ENCODE data around the gene PAX9.
"Not testable (repeated sequence)": the region's sequence is repeated elsewhere in the genome, so short reads cannot be mapped to it uniquely, and the experiment has no call there.

The PAX9 gene

DNA sequence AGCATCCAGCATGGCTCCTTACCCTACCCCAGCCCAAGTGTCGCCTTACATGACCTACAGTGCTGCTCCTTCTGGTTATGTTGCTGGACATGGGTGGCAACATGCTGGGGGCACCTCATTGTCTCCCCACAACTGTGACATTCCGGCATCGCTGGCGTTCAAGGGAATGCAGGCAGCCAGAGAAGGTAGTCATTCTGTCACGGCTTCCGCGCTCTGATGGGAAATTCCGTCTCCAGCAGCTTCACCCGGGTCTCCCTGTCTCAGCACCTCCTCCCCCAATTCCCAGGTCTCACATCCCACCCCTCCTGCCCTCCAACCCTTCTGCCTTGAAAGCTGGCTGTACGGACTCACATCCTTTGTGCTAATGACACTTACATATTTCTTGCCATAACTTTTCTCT is 14.6 kb downstream of the PAX9 start:
- no peak for DNase-seq

GRCh38 chr14:36682338-36682737 is 20.7 kb downstream of the PAX9 start:
- no peak for DNase-seq

GRCh38 chr14:36683083-36683724 is 21.5 kb downstream of the PAX9 start:
- DNase-seq: no peak

DNA sequence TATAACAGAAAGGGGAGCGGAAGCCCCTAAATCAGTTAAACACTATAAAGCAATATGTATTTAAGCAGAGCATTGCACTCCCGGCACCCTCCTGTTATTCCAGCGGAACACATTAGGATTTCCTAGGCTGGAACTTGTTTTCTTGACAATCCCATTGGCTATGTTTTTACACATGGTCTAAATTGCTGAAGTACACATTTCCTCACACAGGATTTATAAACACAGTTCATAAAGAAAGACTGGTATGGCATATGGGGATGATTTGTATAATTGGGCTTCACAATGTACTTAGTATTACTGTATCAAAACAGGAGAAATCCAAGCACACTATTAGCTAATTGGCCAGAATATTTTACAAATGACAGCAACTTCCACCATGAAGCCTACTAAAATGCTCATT is 23.3 kb downstream of the PAX9 start:
- no peak for DNase-seq

DNA sequence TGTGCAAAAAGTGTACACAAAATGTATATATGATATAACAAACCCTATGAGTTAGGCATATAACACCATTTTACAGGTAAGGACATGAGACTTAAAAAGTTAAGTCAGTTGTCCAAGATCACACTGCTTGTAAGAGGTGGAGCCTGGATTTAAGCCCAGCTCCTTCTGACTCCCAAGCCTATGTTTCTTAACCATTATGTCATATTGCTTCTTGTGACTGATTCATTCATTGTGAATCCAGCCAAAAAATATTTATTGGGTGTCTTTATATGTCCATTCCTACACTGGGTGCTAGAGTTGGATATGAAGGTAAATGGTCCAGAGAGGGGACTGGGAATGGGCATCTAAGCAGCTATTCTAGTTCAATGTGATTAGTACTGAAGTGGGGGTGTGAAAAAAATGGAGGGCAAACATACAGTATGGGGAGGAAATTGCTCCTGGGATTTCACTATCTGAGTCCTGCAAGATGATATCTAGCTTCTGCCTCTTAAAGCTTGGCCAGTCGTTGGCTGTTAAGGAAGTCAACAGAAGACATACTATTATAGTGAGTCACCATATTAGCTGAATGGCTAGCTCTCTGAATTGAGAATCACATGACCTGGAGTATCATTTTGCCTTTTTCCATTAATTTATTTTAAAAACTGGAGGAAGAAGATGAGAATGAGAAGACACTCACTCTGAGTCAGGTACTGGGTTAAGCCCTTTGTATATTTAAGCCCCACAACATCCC is 28.8 kb downstream of the PAX9 start:
- DNase-seq: no peak

GRCh38 chr14:36699420-36699819 is 37.8 kb downstream of the PAX9 start:
- DNase-seq: not testable (repeated sequence)

DNA sequence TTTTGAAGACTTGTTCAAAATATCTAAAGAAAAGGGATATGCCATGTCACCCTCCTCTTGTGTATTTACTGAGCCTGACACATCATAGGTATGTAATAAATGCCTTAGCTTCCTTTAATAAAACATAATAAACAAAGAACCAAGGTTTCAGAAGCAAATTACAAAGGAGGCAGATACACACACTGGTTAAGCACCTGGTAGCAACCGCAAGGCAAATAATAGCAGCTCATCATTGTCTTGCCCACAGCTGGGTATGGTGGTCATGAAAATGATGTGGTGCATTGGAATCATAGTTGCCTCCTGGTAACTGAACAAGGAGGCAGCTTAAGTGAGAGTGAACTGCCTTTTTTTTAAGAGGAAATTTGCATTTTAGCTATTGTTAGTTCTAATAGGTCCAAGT is 39.0 kb downstream of the PAX9 start:
- no peak for DNase-seq

- DNase-seq: no peak
Measured at GRCh38 chr14:36701132-36701531, 39.5 kb downstream of the PAX9 start.

- no peak for DNase-seq
Measured at GRCh38 chr14:36702474-36702873, 40.8 kb downstream of the PAX9 start.

DNA sequence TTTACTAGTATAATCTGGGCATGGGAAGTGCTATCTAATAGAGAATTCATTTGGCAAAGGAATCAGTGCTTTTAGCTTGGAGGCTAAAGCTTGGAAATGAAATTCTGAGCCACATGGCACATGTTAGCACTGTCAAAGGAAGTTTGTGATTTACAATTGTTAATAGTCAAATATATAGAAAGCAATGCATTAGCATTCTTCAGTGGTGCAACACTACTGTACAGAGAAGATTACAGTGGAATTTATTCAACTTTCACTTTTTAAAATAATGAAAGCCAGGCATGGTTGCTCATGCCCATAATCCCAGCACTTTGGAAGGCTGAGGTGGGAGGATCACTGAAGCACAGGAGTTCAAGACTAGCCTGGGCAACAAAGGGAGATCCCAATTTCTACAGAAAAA is 45.9 kb downstream of the PAX9 start:
- DNase-seq: no peak

DNA sequence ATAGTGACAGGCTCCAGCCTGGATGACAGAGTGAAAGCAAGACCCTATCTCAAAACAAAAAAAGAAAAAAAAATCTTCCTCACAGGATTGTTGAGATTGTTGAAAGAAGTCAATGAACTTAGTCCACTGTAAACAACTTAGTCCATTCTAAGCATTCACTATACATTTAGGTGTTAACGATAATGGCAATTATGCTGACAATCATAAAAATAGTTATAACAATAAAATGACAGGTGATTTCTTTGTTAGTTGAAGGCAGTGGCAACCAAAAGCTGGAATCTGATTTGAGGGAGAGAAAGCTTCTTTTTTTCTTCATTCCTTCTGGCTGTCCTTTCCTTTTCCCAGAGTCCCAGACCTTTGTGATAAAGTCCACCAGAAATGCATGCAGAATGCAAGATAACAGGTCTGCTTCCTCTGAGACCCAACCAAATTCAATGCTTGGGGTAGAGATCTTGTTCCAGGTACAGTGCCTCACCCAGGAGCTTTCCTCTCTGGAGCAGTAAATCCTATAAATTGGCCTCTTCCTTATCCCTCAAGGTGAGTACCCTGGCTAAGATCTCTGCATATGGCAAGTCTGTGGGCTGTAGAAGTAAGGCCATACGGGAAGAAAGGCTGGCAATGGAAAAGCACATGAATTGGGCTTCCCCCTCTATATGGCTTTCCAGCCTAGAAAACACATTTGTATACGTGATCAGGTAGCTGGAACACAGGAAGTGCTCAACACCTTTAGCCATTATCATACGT is 52.5 kb downstream of the PAX9 start:
- DNase-seq: no peak

DNA sequence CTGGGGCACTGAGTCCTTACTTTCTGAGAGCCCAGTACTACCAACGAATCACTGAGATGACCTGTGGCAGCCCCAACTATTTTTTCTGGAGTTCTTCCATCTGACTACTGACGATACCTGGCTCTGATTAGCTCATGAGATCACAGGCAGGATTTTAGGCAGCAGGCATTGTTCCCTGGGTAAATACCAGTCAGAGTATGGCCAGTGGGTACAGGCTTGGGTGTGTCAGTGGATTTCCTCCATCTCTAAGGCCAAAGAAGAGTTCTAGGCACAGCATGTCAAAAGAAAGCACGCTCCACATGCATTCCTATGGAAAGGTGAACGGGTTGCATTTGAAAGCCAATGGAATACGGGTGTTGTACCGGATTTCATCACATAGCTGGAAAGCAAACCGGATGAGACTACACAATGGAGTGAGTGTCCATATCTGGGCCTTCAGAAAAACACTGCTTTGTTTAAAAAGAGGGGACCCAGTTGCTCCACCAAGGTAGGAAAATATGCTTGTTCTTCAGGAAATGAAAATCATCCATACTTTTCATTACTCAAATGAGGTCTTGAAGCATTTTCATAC is 55.0 kb downstream of the PAX9 start:
- DNase-seq: no peak

- no peak for DNase-seq
Measured at GRCh38 chr14:36717363-36717762, 55.7 kb downstream of the PAX9 start.

DNA sequence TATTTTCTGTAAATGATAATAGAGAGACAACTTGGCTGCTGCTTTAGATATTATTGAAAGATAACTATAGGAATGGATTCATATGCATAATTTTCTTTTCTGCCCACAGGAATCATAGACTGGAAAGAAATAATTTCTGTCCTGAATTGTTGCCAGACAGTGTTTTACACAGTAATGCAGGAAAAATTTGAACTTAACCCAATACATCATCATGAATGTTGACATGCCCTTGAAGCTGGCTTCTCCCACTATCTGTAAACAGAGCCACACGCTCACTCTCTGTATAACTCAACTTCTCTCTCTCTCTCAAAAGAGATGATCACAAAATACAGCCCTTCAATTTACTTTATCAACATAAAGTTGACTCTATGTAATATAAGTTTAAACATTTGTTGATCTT is 56.6 kb downstream of the PAX9 start:
- no peak for DNase-seq

DNA sequence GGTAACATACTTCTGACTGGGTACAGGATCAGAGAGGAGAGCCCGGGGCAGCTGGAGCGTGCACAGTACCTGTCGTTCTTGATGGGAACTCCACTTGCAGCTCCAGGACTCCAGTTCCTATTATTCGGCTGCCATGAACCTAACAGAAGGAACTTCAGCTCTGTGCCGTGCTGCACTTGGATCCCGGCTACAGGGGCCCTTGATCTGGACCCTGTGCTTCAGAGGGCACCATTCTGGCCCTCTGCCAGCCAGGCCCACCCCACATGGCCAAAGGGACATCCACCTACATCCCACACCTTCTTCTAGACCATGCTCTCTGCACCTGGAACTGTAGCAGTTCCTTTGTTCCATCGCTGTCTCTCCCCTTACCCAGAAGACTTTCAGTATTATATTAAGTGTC is 58.2 kb downstream of the PAX9 start:
- DNase-seq: no peak

- DNase-seq: no peak
Measured at GRCh38 chr14:36720657-36721056, 59.0 kb downstream of the PAX9 start.

DNA sequence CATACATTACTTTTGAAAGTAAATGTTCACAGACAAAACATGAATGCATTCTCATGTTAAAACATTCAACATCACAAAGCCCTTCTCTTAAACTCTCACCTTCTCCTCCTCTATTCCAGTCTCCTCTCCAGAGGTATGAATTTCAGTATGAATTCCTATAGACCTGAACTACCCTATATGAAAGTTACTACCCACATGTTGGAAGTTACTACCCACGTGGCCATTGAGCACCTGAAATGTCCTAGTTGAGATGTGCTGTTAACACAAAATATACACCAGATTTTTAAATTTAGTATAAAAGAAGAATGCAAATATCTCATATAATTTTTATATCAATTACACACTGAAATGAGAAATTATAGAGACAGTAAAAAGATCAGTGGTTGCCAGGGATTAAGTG is 60.2 kb downstream of the PAX9 start:
- no peak for DNase-seq

DNA sequence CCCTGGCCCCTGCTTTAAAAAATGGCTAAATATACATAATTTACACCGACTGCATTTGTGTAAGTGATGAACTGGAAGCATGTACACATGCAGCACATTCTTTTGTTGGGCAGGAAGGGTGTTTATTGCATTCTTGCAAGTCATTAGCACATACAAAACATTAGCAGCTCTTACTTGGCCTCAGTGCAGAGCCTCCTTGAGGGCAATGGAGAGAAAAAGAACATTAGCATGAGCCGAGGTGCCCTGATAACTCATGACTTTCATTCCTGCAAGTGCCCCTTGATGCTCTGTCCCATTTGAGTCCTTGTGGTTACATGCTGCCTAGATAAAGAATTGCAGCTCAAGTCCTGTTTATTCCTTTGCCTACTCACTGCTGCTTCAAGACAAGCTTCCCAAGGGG is 61.9 kb downstream of the PAX9 start:
- DNase-seq: no peak

- DNase-seq: no peak
Measured at GRCh38 chr14:36724162-36724561, 62.5 kb downstream of the PAX9 start.

DNA sequence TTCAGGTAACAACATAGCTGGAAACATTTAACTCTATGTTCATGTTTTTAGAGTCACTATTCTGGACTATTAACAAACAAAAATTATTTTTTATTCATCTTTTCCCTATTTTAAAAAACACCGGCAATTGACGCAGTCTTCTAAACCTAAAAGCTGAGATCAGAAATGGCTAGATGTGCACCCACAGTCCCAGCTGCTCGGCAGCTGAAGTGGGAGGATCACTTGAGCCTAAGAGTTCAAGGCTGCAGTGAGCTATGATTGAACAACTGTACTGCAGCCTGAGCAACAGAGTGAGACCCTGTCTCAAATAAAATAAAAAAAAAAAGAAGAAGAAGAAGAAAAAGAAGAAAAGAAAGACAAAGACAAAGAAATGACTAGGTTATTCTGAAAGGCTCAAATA is 64.5 kb downstream of the PAX9 start:
- DNase-seq: no peak

Measured in activated gamma-delta T cell treated with Interleukin-2 at 50 U/mL for 16 hours (primary cell).